Skeletal muscle tissue (tissue), 4 donors: ENCODE data around the gene NPY5R. TPM values are rescaled to one million over a fixed set of nuclear protein-coding genes. Genes with fewer than 3 reads are reported as not detected.

Experiments used
- H3K27ac ChIP-seq: one replicate; pipeline ENCODE4 v1.7.0; 2013; ENCODE audit warnings: mild to moderate bottlenecking, low read depth, low read length, inconsistent platforms
- H3K27me3 ChIP-seq, 3 donors: one replicate each; pipeline ENCODE4 v1.7.0; 2013; ENCODE audit warnings: low read length in 3 of 3; ENCODE audit not compliant: control insufficient read depth in 3 of 3, insufficient read depth in 3 of 3
- H3K36me3 ChIP-seq, 3 donors: one replicate each; pipeline ENCODE4 v1.7.0; 2013; ENCODE audit warnings: low read length in 3 of 3; ENCODE audit not compliant: control insufficient read depth in 3 of 3, insufficient read depth in 3 of 3
- H3K4me1 ChIP-seq, 3 donors: one replicate each; pipeline ENCODE4 v1.7.0; 2013; ENCODE audit warnings: low read length in 3 of 3, mild to moderate bottlenecking in 3 of 3; ENCODE audit not compliant: control insufficient read depth in 3 of 3, insufficient read depth in 3 of 3
- H3K4me3 ChIP-seq, 3 donors: one replicate each; pipeline ENCODE4 v1.7.0; 2013; ENCODE audit warnings: low read length in 3 of 3
- H3K9ac ChIP-seq, 3 donors: one replicate each; pipeline ENCODE4 v1.7.0; 2013; ENCODE audit warnings: low read length in 3 of 3, mild to moderate bottlenecking in 3 of 3, moderate library complexity in 2 of 3, low read depth in 1 of 3
- H3K9me3 ChIP-seq, 3 donors: one replicate each; pipeline ENCODE4 v1.7.0; 2013; ENCODE audit warnings: low read length in 3 of 3; ENCODE audit not compliant: control insufficient read depth in 3 of 3
- total RNA-seq: library from RNA; depleted of rRNA; stranded (reverse); fragments of >200 nt; gene quantifications from one replicate; pipeline ENCODE4 v1.2.3, GENCODE V29; 2014
- donor health status: Osteomylitis.

NPY5R gene
- not detected for total RNA-seq

- Histone ChIP-seq H3K9ac (peak within 1 kb of the TSS in 2 of 3 donors; percentile 29 to 61), H3K27ac (peak within 1 kb of the TSS; percentile 13), H3K27me3 (peaks cover 24 to 27% (median 25%) of the 10 kb centered on the region in 3 donors)
These were observed at the start of gene NPY5R for GRCh38 chr4:163343604-163344146. NPY5R (plus strand) TSS chr4:163343892; CDS start chr4:163350274, 6,382 bp downstream.

GRCh38 chr4:163295138-163295537 is 48.6 kb upstream of the NPY5R start:
- Histone ChIP-seq H3K9ac (no peak overlapping the region), H3K27ac (no peak overlapping the region), H3K36me3 (no peaks in the 10 kb centered on the region), H3K4me1 (no peaks in the 10 kb centered on the region), H3K9me3 (peaks cover 0 to 4% (median 0%) of the 10 kb centered on the region in 3 donors), H3K4me3 (no peak overlapping the region), H3K27me3 (no peaks in the 10 kb centered on the region)

More at GRCh38 chr4:163343604-163344146, at the start of gene NPY5R:
- peaks cover 2 to 7% (median 2%) of the 10 kb centered on the region in 3 donors for H3K4me1 ChIP-seq
- no peaks in the 10 kb centered on the region for H3K9me3 ChIP-seq
- no peaks in the 10 kb centered on the region for H3K36me3 ChIP-seq
- peak within 1 kb of the TSS; percentile 9 to 64 (median 49) for H3K4me3 ChIP-seq

GRCh38 chr4:163300445-163300844 is 43.2 kb upstream of the NPY5R start:
- no peak overlapping the region for H3K27ac ChIP-seq
- H3K4me1 ChIP-seq, result no peaks in the 10 kb centered on the region
- H3K36me3 ChIP-seq, result no peaks in the 10 kb centered on the region
- no peak overlapping the region for H3K4me3 ChIP-seq
- no peak overlapping the region for H3K9ac ChIP-seq
- H3K27me3 ChIP-seq, result no peaks in the 10 kb centered on the region
- peaks cover 0 to 4% (median 0%) of the 10 kb centered on the region in 3 donors for H3K9me3 ChIP-seq

- Histone ChIP-seq H3K27me3 (no peaks in the 10 kb centered on the region), H3K4me1 (no peaks in the 10 kb centered on the region), H3K36me3 (no peaks in the 10 kb centered on the region), H3K4me3 (no peak overlapping the region), H3K27ac (no peak overlapping the region), H3K9ac (no peak overlapping the region), H3K9me3 (peaks cover 0 to 4% (median 0%) of the 10 kb centered on the region in 3 donors)
These were observed 40.6 kb upstream of the NPY5R start for GRCh38 chr4:163303069-163303468.

GRCh38 chr4:163309466-163309865 is 34.2 kb upstream of the NPY5R start:
- no peaks in the 10 kb centered on the region for H3K9me3 ChIP-seq
- H3K4me1 ChIP-seq, result no peaks in the 10 kb centered on the region
- H3K4me3 ChIP-seq, result no peak overlapping the region
- no peaks in the 10 kb centered on the region for H3K36me3 ChIP-seq
- H3K9ac ChIP-seq, result no peak overlapping the region
- no peak overlapping the region for H3K27ac ChIP-seq
- no peaks in the 10 kb centered on the region for H3K27me3 ChIP-seq

GRCh38 chr4:163317110-163317509 is 26.6 kb upstream of the NPY5R start:
- no peak overlapping the region for H3K27ac ChIP-seq
- H3K9me3 ChIP-seq, result peaks cover 1 to 6% (median 3%) of the 10 kb centered on the region in 3 donors
- no peak overlapping the region for H3K9ac ChIP-seq
- H3K4me1 ChIP-seq, result no peaks in the 10 kb centered on the region
- H3K4me3 ChIP-seq, result no peak overlapping the region
- no peaks in the 10 kb centered on the region for H3K27me3 ChIP-seq
- no peaks in the 10 kb centered on the region for H3K36me3 ChIP-seq

GRCh38 chr4:163330916-163331628 is 12.6 kb upstream of the NPY5R start:
- Histone ChIP-seq H3K4me1 (peaks cover 5 to 9% (median 6%) of the 10 kb centered on the region in 3 donors), H3K27ac (no peak overlapping the region), H3K9ac (peak overlapping the region in 2 of 3 donors; percentile 12 to 73), H3K36me3 (no peaks in the 10 kb centered on the region), H3K4me3 (peak overlapping the region; percentile 72 to 87 (median 78)), H3K27me3 (peaks cover 5 to 20% (median 10%) of the 10 kb centered on the region in 3 donors), H3K9me3 (no peaks in the 10 kb centered on the region)

GRCh38 chr4:163331629-163332376 is 11.9 kb upstream of the NPY5R start:
- H3K4me3 ChIP-seq, result peak overlapping the region; percentile 72 to 87 (median 78)
- H3K27ac ChIP-seq, result no peak overlapping the region
- no peaks in the 10 kb centered on the region for H3K36me3 ChIP-seq
- H3K4me1 ChIP-seq, result peaks cover 5 to 9% (median 6%) of the 10 kb centered on the region in 3 donors
- H3K27me3 ChIP-seq, result peaks cover 5 to 20% (median 10%) of the 10 kb centered on the region in 3 donors
- peak overlapping the region; percentile 36 to 73 (median 70) for H3K9ac ChIP-seq
- no peaks in the 10 kb centered on the region for H3K9me3 ChIP-seq

GRCh38 chr4:163332526-163333406 is 10.9 kb upstream of the NPY5R start, which contains the start of gene NPY1R:
NPY1R (minus strand) TSS chr4:163332596; CDS start chr4:163326554, 6,042 bp downstream.
- H3K9ac ChIP-seq, result peak within 1 kb of the TSS; percentile 36 to 73 (median 70)
- no peaks in the 10 kb centered on the region for H3K9me3 ChIP-seq
- H3K27me3 ChIP-seq, result peaks cover 5 to 23% (median 10%) of the 10 kb centered on the region in 3 donors
- H3K36me3 ChIP-seq, result no peaks in the 10 kb centered on the region
- peak within 1 kb of the TSS; percentile 72 to 87 (median 78) for H3K4me3 ChIP-seq
- peaks cover 5 to 9% (median 6%) of the 10 kb centered on the region in 3 donors for H3K4me1 ChIP-seq
- no peak within 1 kb of the TSS for H3K27ac ChIP-seq
